ENCODE data around the gene SSH3. TPM values are rescaled to one million over a fixed set of nuclear protein-coding genes. Genes with fewer than 3 reads are reported as not detected.

Gene SSH3
- total RNA-seq, 4 donors from 2014 or later, result 55.9 to 128 (median 99.9) TPM

DNA sequence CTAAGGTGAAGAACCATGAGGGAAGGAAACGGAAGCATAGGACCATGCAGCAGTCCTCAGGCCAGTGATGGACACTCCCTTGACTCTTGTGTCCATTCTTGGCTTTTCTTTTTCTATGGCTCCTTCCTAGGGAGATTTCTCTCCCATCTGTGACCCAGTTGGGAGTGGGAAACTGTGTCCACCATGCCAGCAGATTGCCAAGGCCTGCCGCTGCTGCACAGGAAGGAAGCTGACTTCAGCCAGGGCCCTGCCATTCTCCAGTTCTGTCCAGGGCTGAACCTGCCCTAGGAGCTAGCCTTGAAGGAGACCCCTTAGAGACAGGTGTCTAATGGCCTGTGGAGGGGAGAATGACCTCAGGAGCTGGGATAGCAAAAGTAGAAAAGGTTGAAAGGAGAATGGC, 17.4 kb downstream of the SSH3 start:
- Histone ChIP-seq H3K27ac (no peak overlapping the region), H3K9me3 (no peaks in the 10 kb centered on the region), H3K36me3 (no peaks in the 10 kb centered on the region), H3K4me3 (no peak overlapping the region), H3K4me1 (peaks cover 0 to 21% (median 2%) of the 10 kb centered on the region in 4 donors), H3K27me3 (no peaks in the 10 kb centered on the region)
- DNase-seq, result no peak
- no peak for TF ChIP-seq POLR2A (IDR thresholded peaks at IDR 0.05)
- TF ChIP-seq, protein P1, sequence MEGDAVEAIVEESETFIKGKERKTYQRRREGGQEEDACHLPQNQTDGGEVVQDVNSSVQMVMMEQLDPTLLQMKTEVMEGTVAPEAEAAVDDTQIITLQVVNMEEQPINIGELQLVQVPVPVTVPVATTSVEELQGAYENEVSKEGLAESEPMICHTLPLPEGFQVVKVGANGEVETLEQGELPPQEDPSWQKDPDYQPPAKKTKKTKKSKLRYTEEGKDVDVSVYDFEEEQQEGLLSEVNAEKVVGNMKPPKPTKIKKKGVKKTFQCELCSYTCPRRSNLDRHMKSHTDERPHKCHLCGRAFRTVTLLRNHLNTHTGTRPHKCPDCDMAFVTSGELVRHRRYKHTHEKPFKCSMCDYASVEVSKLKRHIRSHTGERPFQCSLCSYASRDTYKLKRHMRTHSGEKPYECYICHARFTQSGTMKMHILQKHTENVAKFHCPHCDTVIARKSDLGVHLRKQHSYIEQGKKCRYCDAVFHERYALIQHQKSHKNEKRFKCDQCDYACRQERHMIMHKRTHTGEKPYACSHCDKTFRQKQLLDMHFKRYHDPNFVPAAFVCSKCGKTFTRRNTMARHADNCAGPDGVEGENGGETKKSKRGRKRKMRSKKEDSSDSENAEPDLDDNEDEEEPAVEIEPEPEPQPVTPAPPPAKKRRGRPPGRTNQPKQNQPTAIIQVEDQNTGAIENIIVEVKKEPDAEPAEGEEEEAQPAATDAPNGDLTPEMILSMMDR (IDR thresholded peaks at IDR 0.05), result no peak

DNA sequence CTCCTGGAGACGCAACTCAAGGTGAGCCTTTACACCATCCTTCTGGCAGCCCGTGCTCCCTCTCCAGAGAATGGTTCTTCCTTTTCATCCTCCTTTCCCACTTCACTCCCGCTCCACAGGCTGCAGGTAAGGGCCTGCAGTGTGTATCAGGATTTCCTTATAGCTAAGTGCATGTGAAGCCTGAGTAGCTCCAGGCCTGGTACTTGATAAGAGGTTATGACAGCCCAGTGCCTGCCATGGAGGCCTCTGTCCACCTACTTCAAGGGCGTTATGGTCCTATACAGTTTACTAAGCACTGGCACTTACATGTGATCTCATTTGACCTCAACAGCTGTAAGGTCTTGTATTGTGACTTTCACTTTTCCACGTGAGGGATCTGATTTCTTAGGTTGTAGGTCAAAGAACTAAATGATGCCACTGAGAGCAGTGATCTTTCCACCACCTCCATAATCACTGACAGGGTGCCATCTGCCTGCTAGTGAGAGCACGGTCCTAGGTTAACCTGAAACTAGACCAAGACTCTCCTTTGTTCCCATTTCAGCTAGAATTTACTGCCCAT, 18.1 kb downstream of the SSH3 start:
- no peaks in the 10 kb centered on the region for H3K27me3 ChIP-seq

DNA sequence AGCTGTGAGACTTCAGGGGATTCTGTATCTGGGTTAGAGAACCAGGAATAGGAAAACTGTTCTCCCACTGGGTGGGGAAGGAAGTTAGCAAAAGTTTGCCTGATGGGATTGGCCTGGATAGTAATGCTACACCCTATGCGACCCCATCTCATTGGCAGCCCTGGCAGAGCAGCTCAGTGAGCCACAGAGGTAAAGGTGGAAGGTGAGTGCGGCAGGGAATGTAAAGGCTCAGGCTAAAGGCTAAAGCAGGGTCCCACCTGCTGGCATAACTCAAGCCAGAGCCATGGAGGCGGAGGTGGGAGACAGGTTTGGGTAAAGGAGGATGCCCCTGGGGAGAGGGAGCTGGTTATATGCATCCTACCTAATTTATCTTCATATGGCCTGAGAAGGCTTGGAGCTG, 18.7 kb downstream of the SSH3 start:
- DNase-seq, result no peak
- H3K27ac ChIP-seq, result no peak overlapping the region
- no peaks in the 10 kb centered on the region for H3K36me3 ChIP-seq
- no peak overlapping the region for H3K4me3 ChIP-seq
- no peaks in the 10 kb centered on the region for H3K9me3 ChIP-seq
- H3K4me1 ChIP-seq, result peaks cover 0 to 21% (median 2%) of the 10 kb centered on the region in 4 donors
- no peaks in the 10 kb centered on the region for H3K27me3 ChIP-seq
- no peak for TF ChIP-seq POLR2A (IDR thresholded peaks at IDR 0.05)
- TF ChIP-seq, protein P1 (IDR thresholded peaks at IDR 0.05), result no peak

More for the DNA sequence above, 18.1 kb downstream of the SSH3 start:
- no peaks in the 10 kb centered on the region for H3K9me3 ChIP-seq
- TF ChIP-seq, protein P1 (IDR thresholded peaks at IDR 0.05), result no peak
- TF ChIP-seq POLR2A (IDR thresholded peaks at IDR 0.05), result no peak
- no peak overlapping the region for H3K27ac ChIP-seq
- DNase-seq, result no peak
- H3K4me1 ChIP-seq, result peaks cover 0 to 21% (median 2%) of the 10 kb centered on the region in 4 donors
- H3K4me3 ChIP-seq, result no peak overlapping the region
- H3K36me3 ChIP-seq, result no peaks in the 10 kb centered on the region

DNA sequence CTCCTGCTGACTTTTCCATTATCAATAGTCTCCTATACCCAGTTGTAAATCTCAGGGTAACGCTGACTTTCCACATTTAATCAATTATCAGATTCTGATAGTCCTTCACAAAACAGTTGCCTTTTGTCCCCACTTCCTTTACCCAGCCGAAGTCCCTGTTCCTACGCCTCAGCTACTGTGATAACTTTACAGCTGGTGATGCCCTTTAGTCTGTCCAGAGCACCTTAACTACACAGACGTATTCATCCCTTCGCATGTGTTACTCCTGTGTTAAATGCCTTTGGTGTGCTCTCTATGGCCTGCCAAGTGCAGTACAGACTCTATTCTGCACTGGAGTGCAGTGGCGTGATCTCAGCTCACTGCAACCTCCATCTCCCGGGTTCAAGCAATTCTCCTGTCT, 20.2 kb downstream of the SSH3 start:
- no peak overlapping the region for H3K4me3 ChIP-seq
- peaks cover 0 to 17% (median under 1%) of the 10 kb centered on the region in 4 donors for H3K4me1 ChIP-seq
- no peak overlapping the region for H3K27ac ChIP-seq
- H3K27me3 ChIP-seq, result no peaks in the 10 kb centered on the region
- TF ChIP-seq, protein P1 (IDR thresholded peaks at IDR 0.05), result no peak
- no peak for TF ChIP-seq POLR2A (IDR thresholded peaks at IDR 0.05)
- H3K9me3 ChIP-seq, result no peaks in the 10 kb centered on the region
- no peaks in the 10 kb centered on the region for H3K36me3 ChIP-seq
- DNase-seq, result no peak

DNA sequence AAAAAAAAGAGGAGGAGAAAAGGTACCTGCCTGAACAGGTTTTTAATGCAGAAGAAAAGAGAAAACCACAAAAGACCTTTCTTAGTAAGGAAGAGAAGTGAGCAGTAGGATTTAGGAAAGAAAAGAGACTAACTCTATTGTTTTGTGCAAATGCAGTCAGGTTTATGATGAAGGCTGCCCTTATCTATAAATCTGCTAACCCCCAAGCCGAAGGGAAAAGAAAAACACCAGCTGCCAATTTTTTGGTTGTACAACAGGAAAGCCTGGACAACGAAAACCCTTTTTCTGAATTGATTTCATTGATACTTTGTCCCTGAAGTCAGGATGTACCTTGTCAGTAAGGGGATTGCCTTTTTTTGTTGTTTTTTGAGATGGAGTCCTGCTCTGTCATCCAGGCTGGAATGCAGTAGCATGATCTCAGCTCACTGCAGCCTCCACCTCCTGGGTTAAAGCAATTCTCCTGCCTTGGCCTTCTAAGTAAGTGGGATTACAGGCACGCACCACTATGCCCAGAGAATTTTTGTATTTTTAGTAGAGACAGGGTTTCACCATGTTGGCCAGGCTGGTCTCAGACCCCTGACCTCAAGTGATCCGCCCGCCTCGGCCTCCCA, 28.9 kb downstream of the SSH3 start:
- no peaks in the 10 kb centered on the region for H3K9me3 ChIP-seq

More for the DNA sequence above, 28.9 kb downstream of the SSH3 start:
- peaks cover 0 to 4% (median 0%) of the 10 kb centered on the region in 3 donors for H3K36me3 ChIP-seq
- H3K27me3 ChIP-seq, result no peaks in the 10 kb centered on the region
- H3K4me3 ChIP-seq, result no peak overlapping the region
- TF ChIP-seq POLR2A (IDR thresholded peaks at IDR 0.05), result no peak
- TF ChIP-seq, protein P1 (IDR thresholded peaks at IDR 0.05), result no peak
- DNase-seq, result no peak
- H3K4me1 ChIP-seq, result no peaks in the 10 kb centered on the region
- no peak overlapping the region for H3K27ac ChIP-seq
